Measurements from ENCODE around the gene LHCGR.
"Not testable (repeated sequence)": the region's sequence is repeated elsewhere in the genome, so short reads cannot be mapped to it uniquely, and the experiment has no call there.

Gene LHCGR

DNA sequence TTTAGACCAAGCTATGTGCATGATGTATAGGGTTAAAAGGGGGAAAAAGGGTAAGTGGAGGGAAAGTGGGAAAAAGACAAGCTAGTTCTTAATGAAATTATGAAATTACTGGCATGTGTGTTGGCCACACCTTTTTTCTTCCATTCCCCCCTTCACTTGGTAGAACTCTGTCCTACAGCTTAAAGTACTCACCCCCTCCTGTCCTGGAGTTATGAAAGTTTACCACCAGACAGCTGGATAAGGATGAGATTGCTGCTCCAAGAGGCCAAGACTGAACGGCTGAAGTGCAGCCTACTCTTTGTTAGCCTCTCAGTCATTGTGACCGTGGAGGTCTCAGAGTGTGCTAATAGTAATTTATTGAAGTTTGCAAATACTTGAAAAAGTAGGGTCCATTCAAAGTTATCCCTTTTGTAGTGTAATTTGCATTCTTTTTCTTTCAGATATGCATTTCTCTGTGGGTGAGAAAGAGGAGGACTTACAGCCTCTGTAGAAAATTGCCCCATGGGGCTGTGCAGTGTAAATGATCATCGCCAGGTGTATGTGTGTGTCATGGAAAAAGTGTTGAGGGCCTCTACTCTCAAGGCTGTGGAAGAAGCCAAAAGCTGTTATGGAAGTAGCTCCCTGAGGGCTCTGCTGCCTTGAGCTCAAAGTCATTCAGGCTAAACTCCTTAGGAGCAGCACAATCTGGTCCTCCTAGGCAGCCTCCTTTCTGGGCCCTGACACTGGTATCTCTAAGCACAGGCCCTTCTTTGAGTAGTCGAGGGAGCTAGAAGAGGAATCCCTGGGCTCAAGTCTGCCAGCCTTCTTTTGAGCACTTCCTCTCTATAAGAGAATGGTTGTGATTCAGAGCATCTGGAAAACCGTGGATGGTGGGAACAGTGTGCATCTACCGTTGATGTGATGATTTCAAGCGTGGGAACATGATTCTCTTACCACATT, 46.2 kb downstream of the LHCGR start:
- no peak for DNase-seq

- no peak for DNase-seq
Measured at GRCh38 chr2:48707466-48707865, 48.1 kb downstream of the LHCGR start.

GRCh38 chr2:48703621-48704020, 51.9 kb downstream of the LHCGR start:
- DNase-seq, result not testable (repeated sequence)

GRCh38 chr2:48699348-48699930, 56.1 kb downstream of the LHCGR start:
- DNase-seq, result no peak

DNA sequence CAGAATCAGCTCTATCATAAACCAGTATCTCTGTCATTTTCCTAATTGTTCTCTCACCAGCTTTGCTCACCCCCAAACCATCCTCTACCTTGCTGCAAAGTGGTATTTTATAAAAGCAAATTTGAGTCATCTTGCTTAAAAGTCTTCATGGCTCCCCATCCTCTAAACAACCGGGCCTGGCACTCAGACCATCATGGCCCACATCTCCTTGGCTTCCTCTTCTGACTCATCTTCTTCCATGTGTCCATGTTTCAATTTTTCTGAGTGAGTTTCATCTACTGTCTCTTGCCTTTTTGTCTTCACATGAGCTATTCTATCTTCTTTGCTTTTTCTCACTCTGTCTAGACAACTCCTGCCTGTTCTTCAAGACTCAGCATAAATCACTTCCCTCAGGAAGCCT, 58.6 kb downstream of the LHCGR start:
- no peak for DNase-seq

DNA sequence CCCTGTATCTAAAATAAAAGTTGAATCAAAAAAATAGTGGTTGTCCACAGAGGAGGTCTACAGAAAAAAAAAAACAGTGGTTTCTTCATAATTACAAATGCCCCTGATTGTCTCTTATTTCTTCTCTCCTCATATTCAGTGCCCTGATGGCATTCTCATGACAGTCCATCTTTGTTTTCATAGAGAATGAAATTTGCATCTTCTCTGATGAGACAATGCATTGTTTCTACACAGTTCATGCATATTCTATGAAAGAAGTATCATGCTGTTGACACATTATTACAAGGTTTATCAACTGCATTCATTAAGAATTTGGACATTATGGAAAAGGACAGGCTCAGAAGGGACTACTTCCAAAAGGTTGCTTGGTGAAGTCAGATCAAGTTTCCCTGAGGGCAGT, 59.5 kb downstream of the LHCGR start:
- DNase-seq, result no peak

GRCh38 chr2:48694149-48694548, 61.4 kb downstream of the LHCGR start:
- DNase-seq, result no peak

DNA sequence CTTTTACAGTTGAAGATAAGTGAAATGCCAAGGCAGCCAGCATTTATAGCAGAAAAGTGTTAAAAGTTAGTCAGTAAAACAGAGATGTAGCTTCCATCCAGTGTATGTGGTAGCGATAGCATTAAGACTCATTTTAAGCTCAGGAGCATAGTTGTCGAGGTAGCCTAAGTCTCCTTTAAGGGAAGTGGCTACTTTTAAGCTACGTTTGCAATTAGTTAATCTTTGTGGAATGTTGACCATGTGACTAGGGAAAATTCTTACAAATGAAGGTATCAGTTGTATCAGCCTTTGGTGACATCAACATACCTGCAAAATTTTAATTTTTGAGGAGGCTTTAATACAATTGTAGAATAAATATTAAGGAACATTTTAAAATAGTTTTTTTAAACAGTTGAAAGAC, 61.9 kb downstream of the LHCGR start:
- no peak for DNase-seq

DNA sequence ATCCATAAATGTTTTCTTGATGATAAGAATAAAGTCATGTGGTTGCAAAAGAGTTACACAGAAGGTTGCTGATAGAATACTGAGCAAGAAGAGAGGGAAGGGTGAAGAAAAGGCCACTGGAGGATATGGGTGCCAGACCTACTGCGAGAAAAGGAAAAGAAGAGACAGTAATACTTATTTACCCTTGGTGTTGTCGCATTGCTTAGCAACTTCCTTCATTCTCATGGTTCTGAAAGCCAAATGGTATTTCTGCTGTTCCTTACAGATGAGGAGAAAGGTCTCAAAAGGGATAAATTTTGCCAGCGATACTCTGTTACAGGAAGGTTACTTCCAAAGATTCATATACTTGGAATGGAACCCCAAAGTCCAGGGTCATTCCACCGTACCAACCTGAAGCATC, 62.5 kb downstream of the LHCGR start:
- no peak for DNase-seq

DNA sequence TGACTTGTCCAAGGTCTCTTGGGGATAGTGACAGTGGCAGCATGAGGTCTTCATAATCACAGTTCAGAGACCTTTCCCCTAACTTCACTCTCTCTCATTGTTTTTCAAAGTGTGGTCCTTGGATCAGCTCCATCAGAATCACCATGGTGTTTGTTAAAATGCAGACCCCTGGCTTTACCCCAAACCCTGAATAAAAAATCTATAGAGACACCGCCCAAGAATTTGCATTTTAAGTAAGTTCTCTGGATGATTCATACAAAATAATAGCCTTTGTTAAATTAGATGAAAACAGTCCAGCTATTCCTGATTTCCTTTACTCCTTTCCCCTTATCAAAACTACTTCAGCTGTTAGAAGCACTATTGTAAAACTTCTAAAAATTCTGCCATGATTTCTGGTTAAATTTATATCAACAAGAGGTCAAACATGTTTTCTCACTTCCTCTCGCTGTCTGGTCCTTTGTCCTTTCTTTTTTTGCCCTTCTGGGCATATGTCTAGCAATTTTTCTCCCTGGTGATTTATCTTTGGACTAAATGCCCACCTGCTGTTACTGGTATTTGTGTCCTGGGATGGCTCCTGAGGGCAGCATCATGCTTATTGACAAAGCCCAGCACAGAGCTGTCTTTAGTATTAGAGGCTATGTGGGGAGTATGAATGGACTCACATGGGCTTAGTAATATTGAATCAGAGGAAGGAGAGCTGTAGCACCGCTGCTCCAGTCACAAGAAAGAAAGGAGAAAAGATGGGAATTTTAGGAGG, 63.4 kb downstream of the LHCGR start:
- no peak for DNase-seq

DNA sequence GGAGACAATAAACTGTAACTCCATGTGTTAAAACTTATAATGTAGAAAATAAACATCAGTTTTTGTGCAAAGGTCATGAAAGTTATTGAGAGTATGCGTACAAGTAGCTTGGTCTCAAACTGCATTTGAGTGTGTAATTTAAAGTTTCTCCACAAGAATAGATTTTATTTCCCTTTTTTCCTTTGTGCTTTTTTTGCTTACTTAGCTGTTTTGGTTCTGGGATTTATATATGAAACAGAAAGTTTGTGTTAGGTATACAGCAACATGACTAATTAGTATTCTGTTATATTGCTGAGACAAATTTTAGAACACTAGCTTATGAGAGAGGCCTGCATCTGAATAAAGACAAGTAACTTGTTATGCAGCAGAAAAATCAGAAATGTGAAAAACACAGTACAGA, 70.4 kb downstream of the LHCGR start:
- no peak for DNase-seq

DNA sequence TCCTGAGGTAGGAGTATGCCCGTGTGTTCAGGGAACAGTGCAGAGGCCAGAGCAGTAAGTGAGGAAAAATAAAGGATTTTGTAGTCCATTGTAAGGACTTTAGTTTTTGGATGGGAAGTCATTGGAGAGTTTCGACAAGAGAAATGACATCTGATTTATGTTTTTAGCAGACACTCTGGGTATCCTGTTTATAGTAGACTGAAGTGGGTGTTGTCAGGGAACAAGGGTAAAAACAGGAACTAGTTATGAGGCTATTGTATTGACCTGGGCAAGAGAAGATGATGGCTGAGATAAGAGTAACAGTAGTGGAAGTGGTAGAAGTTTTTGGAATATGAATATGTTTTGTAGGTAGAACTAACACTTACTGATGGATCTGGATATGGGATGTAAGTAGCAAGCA, 78.1 kb downstream of the LHCGR start:
- no peak for DNase-seq

DNA sequence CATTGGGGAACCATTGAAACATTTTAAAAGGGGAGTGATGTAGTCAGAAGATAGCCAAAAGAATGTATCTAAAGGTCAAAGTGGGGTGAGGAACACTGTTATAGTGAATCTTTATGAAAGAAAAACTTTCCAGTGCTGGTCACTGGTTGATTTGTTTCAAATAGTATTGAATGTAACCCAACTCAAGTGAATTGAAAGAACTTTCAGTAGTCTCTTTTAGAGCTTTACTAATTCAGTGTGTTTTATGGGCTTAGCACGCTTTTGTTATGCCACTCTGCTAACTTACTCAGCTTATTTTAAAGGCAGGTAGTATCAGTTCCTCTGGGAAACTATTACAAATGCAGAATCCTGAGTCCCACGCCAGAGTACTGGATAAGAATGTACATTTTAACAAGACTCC, 80.6 kb downstream of the LHCGR start:
- DNase-seq, result no peak

DNA sequence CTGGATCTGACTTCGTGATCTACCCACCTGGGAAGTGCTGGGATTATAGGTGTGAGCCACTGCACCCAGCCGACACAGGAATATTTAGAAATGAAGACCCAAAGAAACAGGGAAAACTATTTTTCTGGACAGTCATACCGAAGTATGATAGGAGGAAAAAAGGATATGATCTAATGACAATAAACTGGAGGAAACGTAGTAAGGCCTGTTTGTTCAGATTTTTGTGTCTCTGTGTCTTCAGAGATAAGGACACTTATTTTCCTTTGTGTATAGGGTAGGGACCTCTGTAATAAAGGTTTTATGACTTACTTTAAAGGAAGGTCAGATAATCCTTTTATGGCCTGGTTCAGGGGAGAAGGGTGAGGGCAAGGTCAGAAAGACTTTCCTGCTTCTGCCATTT, 81.9 kb downstream of the LHCGR start:
- DNase-seq, result no peak

GRCh38 chr2:48668992-48669391, 86.5 kb downstream of the LHCGR start:
- DNase-seq, result no peak

DNA sequence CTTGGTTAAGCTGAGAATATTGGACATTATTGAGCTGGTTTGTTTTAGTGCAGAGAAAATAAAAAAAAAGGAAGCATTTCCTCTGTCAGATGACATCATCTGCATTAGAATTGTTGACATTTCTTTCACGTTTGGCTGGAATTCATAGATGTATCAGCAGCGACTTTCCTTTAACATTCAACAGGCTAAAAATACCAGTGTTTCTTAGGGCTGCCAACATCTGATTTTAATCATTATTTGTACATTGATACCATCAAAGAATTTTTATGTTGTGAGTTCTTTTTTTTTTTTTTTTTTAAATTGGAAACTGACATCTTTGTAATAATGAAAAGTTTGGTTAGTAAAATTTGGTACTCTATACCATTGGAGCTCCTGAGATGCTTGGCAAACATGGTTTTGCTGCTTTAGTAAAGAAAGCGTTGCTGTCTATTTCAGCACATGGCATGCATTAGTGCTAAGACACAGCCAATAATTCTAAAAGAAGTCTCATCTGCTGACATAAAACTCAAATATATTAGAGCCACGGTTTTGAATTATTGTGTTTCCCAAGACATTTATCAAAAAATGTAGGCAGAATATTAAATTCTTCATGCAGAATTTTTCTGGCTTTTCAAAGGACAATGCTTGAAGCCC, 104.2 kb downstream of the LHCGR start:
- no peak for DNase-seq

GRCh38 chr2:48638261-48638660, 117.3 kb downstream of the LHCGR start:
- no peak for DNase-seq
